ENCODE data around the gene KLK10.

DNA sequence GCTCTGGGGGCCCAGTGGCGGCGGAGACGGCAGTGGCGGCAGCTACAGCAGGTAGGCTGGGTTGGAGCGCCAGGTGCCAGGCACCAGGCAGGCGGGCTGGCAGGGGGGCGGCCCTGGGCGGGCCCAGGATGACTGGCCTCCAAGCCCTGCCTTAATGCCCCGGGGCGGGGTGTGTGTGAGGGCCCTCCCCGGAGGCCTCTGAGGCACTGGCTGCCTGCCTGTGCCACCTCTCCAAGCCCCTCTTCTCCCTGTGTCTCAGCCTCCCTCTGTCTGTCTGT, 7.0 kb upstream of the KLK10 start, which contains the start of gene KLK11:
- no peak for TF ChIP-seq SUZ12 (IDR thresholded peaks at IDR 0.05; ENCODE audit: unreplicated experiment)
- TF ChIP-seq, protein P1, sequence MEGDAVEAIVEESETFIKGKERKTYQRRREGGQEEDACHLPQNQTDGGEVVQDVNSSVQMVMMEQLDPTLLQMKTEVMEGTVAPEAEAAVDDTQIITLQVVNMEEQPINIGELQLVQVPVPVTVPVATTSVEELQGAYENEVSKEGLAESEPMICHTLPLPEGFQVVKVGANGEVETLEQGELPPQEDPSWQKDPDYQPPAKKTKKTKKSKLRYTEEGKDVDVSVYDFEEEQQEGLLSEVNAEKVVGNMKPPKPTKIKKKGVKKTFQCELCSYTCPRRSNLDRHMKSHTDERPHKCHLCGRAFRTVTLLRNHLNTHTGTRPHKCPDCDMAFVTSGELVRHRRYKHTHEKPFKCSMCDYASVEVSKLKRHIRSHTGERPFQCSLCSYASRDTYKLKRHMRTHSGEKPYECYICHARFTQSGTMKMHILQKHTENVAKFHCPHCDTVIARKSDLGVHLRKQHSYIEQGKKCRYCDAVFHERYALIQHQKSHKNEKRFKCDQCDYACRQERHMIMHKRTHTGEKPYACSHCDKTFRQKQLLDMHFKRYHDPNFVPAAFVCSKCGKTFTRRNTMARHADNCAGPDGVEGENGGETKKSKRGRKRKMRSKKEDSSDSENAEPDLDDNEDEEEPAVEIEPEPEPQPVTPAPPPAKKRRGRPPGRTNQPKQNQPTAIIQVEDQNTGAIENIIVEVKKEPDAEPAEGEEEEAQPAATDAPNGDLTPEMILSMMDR (IDR thresholded peaks at IDR 0.05 in 2 of 3, conservative IDR thresholded peaks at IDR 0.05 in 1 of 3; ENCODE audit: control insufficient read depth in 2 of 3, extremely low read depth in 1 of 3, insufficient read depth in 1 of 3, low read depth in 3 of 3, low read length in 3 of 3) = no peak
- no peak for TF ChIP-seq CBX5 (IDR thresholded peaks at IDR 0.05; ENCODE audit: low read depth)
- no peak for TF ChIP-seq BHLHE40 (IDR thresholded peaks at IDR 0.05; ENCODE audit: borderline replicate concordance in 1 of 2, low read depth in 2 of 2, low read length in 1 of 2)

Data from GM12878 (cell line).